GM18951 (cell line): Measurements from ENCODE around the gene UBE2Q1.
"Not testable (repeated sequence)": the region's sequence is repeated elsewhere in the genome, so short reads cannot be mapped to it uniquely, and the experiment has no call there.

Experiments
- POLR2A ChIP-seq: IDR thresholded peaks from 4 replicates; pipeline ENCODE4 v1.6.1; 2011; ENCODE audit warnings: mild to moderate bottlenecking; ENCODE audit not compliant: insufficient read length, insufficient read depth; ENCODE audit errors: extremely low read depth
- in situ Hi-C: fragments of 300-500 bp; cut with MboI; formaldehyde crosslinking; loops from one replicate; pipeline ENCODE4 v1.12.0; 2022; ENCODE audit warnings: low sequenced_read_pairs, mixed read lengths, inconsistent platforms; ENCODE audit not compliant: unreplicated experiment

The UBE2Q1 gene

DNA sequence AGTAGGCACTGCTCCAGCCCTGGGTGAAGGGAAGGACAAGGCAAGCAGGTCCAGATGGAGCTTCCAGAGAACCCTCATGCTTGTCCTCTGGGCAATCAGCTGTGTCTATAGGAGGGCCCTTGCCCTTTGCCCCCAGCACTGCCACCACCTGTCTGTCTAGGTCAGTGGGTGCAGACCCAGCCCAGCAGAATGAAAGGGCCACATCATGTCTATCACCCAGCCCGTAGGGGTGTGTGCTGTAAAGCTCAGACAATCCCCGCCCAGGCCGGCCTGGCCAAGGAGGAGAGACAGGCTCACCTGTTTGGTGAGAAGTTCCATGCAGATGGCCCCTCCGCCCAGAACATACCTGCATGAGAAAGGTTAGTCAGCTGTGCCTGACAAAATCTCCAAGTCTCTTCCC is 7.0 kb downstream of the UBE2Q1 start:
- in situ Hi-C loops: loop anchor here (25.0 kb wide), 1 partner anchor 336 kb away; no protein-coding TSS in a partner anchor
- TF ChIP-seq POLR2A: no peak

DNA sequence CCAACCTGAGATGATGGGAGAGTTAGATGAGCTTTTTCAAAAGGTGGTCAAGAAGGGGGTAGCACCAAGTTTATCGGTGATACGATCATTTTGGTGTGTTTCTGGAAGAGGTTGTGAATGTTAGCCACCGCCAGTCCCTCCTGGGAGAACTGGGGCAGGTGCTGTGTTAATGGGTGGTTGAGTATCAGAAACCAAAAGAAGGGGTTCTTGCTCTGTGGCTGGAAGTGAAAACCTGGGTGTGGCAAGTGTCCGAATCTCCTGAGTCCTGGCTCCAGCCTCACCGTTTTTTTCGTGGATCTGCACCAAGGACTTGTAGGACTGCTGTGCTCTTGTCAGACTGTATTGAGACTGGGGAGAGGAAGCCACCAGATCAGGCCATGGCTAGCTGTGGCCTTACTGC is 7.8 kb downstream of the UBE2Q1 start:
- TF ChIP-seq POLR2A: no peak
- in situ Hi-C loops: loop anchor here (25.0 kb wide), 1 partner anchor 337 kb away; no protein-coding TSS in a partner anchor

DNA sequence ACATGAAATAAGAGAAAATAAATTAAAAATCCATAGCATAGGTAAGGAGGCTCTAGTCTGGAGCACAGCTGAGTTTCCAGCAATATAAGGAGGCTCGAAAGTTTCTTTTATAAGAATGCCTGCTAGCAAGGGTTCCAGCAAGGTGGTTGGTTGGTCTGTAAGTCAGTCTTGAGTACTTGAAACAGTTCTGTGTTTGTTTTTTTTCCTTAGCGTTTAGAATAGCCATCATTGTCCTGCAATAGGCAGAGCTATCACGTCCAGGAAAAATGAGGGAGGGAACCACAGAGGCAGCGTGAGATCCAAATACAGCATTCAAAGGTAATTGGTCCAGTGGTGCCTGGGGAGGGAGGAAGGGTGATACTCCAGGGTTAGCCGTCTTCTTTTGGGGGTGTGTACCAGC is 8.4 kb downstream of the UBE2Q1 start:
- TF ChIP-seq POLR2A: no peak

DNA sequence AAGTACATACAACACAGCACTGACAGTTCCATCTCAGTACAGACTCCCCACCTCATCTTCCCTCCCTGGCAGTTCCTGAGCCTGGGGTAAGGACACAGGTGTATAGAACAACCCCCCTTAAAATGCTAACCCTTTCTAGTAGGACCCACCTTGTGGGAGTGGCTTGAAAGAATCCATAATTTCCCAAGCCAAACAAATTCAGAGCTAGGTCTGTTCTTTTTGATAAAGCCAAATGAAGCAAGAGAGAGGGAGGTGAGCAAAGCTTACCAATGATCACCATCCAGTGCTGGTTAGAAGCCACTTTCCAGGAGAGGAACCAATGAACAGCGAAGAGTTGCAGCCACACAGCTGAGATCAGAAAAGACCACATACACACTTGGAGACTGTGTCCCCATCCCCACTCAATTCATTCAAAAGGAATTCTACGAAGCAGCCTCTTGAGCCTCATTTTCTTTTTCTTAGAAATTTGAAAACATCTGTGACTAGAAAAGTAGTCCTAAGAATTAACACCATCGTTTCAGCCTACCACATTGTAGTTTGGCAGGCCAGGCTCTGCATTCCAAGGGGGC is 9.2 kb downstream of the UBE2Q1 start:
- in situ Hi-C loops: no loop called here
- TF ChIP-seq POLR2A: no peak

More for the DNA sequence above, 8.4 kb downstream of the UBE2Q1 start:
- in situ Hi-C loops: loop anchor here (25.0 kb wide), 1 partner anchor 337 kb away; no protein-coding TSS in a partner anchor

DNA sequence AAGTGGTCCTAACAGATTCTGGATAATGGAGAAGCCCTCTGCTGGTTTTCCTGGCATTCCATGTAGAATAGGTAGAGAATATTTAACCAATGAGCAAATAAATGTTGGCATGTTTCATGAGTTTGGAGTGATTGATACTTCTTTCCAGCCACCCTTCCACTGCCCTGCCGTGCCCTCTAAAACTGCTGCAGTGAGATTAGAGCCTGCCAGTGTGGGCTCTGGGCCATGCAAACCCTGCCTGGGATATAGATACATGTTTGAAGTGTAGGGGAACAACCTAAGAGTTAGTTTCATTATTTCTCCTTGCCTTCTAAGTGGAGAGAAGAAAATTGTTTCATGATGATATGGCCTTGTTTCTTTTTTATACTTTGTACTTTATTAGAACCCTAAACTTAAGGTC is 10.4 kb downstream of the UBE2Q1 start:
- in situ Hi-C loops: no loop called here
- TF ChIP-seq POLR2A: no peak

DNA sequence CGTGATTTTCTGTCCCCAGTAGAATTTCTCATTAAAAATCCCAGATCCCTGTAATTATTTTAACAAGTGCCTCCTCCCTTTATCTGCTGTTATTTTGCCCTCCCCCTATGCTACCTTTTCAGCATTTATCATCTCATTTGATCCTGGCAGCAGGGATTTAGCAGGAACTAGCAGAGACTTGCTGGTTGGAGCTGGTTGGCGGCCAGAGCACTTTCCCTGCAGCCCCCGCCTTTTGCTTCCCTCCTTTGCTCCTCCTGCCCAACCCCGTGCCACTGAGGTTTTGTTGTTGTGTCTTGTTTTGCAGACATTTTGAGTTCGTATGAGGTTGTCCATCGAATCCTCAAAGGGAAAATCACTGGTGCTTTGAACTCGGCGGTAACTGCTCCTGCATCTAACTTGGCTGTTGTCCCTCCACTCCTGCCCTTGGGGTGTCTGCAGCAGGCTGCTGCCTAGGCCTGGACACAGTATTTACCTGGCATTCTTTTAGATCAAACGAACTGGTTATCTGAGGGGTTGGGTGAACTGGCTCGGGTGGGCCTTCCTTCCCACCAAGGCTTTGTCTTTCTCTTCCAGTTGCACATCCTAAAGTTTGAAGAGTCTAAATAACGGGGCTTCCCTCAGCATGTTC is 11.2 kb downstream of the UBE2Q1 start:
- in situ Hi-C loops: no loop called here
- no peak for TF ChIP-seq POLR2A

- no peak for TF ChIP-seq POLR2A
- in situ Hi-C loops: no loop called here
Measured at GRCh38 chr1:154546264-154547063, 12.0 kb downstream of the UBE2Q1 start.

GRCh38 chr1:154541231-154541630 is 17.2 kb downstream of the UBE2Q1 start:
- in situ Hi-C loops: no loop called here
- TF ChIP-seq POLR2A: no peak

GRCh38 chr1:154539486-154540483 is 18.7 kb downstream of the UBE2Q1 start:
- in situ Hi-C loops: no loop called here
- no peak for TF ChIP-seq POLR2A

- in situ Hi-C loops: no loop called here
- no peak for TF ChIP-seq POLR2A
Measured at GRCh38 chr1:154536570-154536969, 21.9 kb downstream of the UBE2Q1 start.

GRCh38 chr1:154533952-154534844 is 24.3 kb downstream of the UBE2Q1 start:
- in situ Hi-C loops: no loop called here
- no peak for TF ChIP-seq POLR2A

- in situ Hi-C loops: not testable (repeated sequence)
Measured at GRCh38 chr1:154531950-154532349, 26.5 kb downstream of the UBE2Q1 start.
